Upper lobe of left lung (tissue), 4 donors: ENCODE measurements around the gene CAMK4.

Experiments
- CTCF ChIP-seq, 6 experiments: fragments of 450-650 bp in 4 of 6; fragments of 200-600 bp in 2 of 6; sonication (generic) in 2 of 6; IDR thresholded peaks; one replicate each; pipeline ENCODE4 v1.5.1; 2016 to 2019; ENCODE audit warnings: antibody characterized with exemption in 6 of 6
- EP300 ChIP-seq, 4 donors: sonication (generic); formaldehyde crosslinking; IDR thresholded peaks; one replicate each; pipeline ENCODE4 v1.5.1; 2017; ENCODE audit warnings: antibody characterized with exemption in 4 of 4, control low read depth in 2 of 4
- POLR2A ChIP-seq, 4 donors: fragments of 450-650 bp; IDR thresholded peaks; one replicate each; pipeline ENCODE4 v1.5.1; 2016 to 2017; ENCODE audit warnings: antibody characterized with exemption in 4 of 4, mild to moderate bottlenecking in 2 of 4

- TF ChIP-seq CTCF (IDR thresholded peaks at IDR 0.05) (no peak), EP300 (IDR thresholded peaks at IDR 0.05) (no peak), POLR2A (IDR thresholded peaks at IDR 0.05) (no peak)
Observed at GRCh38 chr5:111513131-111513520, 288.9 kb downstream of the CAMK4 start.
